GM18868 (cell line): ENCODE measurements around the gene CCDC102A.

Source experiments
- ATAC-seq: cut with Tn5 transposase; IDR thresholded peaks from one replicate; pipeline ENCODE4 v1.9.1; 2021; ENCODE audit warnings: mild to moderate bottlenecking, moderate library complexity; ENCODE audit not compliant: unreplicated experiment

The CCDC102A gene

DNA sequence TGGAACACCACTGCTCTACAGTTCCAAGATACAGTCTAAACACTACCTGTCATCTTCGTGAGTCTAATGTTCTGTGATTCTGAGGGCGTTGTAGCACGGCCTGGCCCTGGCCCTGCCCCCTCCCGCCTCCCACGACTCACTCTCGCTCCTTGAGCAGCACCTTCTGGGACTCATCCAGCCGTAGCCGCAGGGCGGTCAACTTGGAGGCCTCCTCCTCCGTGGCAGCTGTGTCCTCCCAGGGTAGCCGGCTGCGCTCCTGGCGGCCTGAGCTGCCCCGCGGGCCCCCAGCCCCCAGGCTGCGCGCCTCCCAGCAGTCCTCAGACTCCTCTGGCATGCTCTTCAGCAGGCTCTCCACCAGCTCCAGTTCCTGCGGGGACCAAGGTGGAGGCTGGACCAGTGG is 10.6 kb downstream of the CCDC102A start:
- no peak for ATAC-seq

DNA sequence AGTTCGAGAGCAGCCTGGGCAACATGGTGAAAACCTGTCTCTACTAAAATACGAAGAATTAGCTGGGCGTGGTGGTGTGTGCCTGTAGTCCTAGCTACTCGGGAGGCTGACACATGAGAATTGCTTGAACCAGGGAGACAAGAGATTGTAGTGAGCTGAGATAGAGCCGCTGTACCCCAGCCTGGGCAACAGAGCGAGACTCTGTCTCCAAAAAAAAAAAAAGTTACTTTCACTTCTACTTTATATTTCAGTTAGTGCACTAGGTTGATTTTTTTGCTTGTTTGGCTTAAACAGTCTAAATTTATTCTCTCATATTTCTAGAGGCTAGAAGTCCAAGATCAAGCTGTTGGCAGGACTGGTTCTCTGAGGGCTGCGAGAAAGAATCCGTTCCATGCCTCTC is 13.4 kb downstream of the CCDC102A start:
- ATAC-seq, result no peak

DNA sequence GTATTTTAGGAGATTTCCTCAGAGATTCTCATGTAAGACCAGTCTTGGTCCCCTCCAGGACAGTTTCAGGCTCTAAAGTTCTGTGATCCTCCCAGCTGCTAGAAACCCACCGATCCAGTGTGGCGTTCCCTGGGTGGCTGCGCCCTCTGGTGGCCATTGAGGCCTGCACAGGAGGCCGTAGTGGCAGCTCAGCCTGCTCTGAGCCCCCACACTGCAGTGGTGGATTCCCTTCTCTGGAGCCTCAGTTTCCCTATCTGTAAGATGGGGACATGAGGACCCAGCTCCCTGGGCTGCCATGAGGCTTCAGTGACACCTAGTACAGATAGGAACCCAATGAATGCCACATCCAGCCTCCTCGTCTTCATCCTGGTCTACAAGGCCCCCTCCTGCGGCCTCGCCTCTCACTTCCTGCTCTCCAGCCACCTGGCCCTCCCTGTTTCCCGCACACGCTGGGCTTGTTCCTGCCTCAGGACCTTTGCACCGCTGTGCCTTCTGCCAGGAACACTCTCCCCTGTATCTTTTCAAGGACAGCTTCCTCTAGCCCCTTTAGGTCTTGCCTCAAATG is 16.5 kb downstream of the CCDC102A start:
- no peak for ATAC-seq

DNA sequence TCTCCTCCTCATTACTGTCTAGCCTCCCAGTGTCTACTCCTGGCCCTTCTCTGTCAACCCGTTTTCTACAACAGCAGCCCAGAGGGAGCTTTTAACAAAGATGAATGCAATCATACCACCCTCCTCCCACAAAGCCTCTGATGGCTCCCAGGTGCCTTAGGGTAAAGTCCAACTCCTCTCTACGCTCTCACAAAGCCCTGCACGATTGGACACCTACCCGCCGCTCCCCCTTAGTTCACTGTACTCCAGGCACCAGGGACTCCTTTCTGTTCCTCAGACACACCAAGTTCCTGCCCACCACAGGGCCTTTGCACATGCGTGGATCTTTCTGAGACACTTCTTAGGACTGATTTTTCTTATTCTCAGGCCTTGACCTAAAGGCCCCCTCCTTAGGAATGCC is 17.4 kb downstream of the CCDC102A start:
- no peak for ATAC-seq

DNA sequence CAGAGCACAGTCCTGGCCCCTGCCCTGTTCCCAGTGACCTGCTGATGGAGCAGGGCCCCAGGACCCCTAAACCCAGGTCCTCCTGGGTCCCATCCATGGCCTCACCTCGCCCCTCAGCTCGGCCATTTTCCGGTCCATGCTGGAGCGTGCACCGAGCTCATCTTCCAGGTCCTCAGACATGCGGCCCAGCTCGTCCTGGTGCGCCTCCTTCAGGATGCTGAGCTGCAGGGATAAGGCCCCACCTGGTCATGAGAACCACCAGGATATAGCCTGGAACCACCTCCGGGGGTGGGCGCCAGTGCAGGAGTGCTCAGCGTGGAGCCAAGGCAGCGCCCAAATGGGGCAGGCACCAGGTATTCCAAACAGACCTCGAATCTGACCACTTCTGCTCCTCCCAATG is 17.9 kb downstream of the CCDC102A start:
- no peak for ATAC-seq

DNA sequence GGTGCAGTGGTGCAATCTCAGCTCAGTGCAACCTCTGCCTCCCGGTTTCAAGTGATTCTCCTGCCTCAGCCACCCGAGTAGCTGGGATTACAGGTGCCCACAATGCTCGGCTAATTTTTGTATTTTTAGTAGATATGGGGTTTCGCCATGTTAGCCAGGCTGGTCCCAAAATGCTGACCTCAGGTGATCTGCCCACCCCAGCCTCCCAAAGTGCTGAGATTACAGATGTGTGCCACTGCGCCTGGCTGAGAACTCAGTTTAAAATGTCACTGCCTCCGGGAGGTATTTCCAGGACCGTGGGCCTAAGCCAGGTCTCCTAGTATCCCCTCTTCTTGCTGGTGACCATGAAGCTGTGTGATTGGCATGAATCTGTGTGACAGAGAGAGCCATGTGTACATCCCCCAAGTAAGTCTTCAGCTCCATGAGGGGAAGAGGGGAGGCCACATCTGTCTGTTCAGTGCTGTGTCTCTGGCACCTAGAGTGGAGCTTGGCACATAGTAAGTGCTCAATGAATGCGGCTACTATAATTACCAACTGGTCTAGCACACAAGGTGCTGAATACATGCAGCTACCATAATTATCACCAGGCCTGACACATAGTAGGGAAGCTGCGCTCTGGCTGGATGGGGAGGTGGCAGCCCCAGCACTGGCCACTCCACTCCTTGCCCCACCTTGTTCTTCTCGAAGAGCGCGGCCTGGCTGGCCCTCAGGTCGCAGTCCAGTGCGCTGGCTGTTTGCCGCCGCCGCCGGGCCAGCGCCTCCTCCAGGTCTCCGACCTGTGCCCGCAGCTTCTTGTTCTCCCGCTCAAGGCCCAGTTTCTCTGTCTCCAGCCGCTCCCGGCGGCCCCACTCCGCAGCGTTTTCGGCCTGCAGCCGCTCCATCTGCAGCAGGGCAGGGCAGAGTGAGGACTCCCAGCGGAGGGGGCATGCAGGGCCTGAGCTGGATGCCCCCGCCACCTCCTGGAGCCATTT is 18.7 kb downstream of the CCDC102A start:
- ATAC-seq, result no peak

DNA sequence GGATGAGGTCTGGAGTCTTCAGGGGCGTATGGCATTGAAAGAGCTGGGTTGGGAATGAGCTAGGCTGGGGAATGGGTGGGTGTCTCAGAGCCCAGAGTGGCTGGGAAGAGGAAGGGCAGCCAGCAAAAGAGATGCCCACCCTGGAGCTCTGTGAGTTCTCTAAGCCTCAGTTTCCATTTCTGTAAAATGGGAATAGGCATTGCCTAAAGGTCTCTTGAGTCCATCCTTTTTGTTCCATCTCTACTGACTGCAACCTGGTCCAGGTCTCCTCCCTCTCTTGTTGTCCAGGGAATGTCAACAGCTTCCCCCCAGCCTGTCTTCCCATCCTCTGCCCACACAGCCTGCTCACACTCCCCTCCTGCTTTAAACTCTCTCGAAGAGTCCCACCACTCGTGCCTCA is 19.6 kb downstream of the CCDC102A start:
- no peak for ATAC-seq

DNA sequence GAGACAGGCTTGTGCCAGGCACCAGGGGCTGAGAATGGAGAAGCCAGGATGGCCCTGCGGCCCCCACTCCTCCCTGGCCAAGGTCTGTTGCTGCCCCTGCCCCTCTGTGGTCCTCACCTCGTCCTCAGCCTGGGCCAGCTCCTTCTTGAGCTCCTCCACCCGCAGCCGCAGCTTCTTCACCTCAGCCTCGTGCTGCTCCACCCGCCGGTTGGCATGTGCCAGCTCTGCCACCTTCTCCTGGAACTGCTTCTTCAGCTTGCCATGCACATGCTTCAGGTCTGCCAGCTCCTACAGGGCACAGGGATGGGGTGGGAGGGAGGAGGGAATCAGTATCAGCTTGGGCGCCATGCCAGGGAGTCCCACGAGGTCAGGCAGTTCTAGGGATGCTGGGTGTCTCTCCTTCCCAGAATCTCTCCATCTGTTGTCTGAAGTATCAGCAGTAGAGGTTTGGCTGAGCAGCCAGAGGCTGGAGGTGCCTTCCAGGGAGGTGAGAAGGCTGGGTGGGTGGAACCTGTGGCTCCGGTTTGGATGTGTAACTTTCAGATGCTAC is 20.1 kb downstream of the CCDC102A start:
- no peak for ATAC-seq

DNA sequence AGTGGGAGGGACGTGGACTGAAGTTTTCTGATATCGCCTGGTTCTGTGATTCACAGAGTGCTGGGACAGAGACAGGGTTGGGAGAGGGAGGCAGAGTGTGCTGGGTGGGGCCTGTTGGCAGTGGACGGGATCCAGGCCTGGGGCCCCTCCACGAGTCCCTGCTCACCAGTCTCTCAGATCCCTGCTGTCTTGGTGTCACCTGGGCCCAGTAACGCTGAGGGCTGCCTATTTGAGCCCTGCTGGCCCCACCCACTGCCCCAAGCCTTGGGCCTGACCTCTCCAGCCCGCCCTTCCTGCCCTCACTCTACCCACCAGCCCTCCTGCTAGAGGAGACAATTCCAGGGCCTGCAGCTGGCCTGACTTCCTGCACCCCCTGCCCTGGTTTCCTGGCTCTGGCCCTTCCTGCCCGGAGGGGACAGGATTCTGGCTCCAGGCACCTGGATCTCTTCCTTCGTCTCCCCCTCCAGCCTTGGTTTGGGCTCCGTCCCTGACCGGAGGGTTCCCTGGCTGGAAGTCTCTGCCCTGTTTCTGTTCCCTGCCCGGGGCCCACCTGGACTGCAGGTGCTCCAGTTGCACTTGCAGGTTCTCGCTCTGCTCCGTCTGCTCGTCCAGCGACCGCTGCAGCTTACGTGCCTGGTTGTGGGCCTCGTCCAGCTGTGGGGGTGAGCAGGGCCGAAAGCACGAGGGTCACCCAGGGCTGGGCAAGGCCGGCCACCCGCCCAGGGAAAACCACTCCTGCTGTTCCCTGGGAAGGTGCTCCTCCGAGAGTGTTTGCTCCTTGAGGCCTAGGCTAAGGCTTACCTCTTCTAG is 21.4 kb downstream of the CCDC102A start:
- no peak for ATAC-seq

DNA sequence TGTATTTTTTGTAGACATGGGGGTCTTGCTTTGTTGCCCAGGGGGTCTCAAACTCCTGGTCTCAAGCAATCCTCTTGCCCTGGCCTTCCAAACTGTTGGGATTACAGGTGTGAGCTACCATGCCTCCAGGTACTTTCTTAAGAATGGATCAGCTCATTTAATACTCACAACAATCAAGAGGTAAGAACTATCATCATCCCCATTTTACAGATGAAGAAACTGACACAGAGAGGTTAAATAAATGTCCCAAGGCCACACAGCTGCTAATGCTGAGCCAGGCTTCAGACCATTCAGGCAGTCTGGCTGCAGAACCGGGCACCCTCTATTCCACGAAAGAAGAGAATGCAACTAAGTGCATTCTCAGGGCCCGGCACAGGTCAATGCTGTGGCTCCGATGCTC is 22.0 kb downstream of the CCDC102A start:
- no peak for ATAC-seq

DNA sequence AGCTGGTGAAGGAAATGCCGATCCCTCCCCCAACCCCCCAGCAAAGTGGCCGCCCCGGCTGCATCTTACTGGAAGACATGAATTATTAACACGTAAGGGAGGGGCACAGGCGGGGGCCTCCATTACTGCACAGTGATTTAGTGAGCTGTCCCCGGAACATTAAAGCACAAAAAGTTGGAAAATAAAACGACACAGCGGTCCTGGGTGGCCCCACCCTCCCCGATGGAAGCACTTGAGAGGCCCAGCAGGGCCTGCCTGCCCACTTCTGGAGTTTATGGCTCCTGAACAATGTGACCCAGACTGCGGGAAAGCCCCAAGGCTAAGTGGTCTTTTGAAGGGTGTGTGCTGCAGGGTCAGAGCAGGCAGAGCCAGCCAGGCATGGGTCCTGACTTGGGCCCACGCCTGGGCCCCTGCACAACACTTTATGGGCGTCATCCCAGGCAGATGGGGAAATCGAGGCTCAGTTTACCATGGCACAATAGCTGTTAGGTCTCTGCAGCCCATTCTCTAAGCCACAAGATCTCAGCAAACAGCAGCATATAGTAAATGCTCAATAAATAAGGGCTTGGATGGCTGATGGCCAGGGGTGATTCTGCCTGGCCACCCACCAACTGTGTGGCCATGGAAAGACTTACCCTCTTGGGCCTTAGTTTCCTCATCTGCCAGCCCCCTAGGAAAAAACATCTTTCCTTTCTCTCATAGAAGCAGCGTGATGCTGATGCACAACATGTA is 22.8 kb downstream of the CCDC102A start:
- no peak for ATAC-seq

DNA sequence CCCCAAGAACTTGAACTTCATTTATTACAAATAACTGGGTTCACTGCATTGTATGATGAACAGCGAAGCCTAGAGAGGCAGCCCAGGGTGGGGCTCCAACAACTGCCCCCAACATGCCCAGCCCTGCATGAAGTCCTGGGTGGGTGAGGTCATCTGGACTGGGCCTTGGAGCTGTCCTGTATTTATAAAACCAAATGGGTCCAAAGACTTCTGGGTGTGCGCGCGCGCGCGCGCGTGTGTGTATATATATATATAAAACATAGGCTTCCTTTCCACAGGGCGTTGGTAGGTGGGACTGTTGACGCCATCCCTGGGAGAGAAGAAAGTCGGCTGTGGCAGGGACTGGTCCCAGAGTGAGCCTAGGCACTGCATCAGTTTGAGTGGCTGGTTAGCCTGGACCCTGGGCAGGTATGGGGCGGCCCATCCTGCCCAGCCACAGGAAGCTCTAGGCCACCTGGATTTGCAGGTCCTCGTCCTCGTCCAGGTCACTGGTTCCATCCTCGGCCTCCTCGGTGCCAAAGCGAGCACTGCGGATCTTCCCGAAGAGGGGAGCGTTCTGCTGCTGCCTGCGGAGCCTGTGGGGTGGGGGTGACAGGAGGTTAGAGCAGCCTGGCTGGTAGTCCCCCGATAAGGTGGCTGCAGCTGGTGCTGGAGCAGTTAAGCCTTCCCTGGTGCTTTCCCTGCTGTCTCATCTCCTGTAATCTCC is 23.9 kb downstream of the CCDC102A start:
- no peak for ATAC-seq

DNA sequence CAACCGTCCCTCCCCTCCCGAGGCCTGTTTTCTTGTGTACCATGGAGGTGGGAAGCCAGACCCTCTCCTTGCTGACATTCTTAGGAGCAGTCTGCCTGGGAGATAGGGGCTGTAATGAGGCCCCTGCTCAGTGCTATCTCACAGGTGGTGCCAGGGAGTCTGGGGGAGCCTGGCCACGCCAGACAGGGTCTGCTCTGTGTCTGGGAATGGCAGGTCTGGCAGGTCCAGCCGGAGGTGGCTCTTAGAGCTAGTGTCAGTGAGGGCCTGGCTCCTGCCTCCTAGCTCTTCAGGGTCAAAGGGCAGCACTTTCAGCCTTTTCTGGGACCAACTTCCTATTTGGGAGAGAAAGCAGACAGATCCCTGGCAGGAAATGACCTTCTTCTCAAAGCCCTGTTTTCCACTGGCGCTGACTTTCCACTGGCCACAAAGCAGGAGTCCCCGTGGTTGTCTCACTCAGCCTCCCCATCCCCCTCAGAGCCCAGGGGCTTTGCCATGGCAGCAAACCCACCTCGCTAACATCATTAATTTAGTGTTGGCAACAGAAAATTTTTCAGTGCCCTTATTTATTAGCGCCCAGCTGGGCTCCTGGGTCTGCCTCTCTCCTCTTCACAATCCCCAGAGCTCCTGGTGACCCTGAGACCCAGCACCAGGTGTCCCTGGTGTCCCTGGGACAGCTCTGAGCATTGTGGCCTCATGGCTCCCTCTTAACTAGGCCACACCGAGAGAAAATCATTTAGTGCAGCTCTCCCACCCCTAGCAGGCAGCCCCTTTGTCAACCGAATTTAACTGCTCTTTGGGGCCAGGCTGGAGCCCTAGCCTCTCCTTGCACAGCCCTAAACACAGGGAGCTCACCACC is 26.1 kb downstream of the CCDC102A start:
- no peak for ATAC-seq

DNA sequence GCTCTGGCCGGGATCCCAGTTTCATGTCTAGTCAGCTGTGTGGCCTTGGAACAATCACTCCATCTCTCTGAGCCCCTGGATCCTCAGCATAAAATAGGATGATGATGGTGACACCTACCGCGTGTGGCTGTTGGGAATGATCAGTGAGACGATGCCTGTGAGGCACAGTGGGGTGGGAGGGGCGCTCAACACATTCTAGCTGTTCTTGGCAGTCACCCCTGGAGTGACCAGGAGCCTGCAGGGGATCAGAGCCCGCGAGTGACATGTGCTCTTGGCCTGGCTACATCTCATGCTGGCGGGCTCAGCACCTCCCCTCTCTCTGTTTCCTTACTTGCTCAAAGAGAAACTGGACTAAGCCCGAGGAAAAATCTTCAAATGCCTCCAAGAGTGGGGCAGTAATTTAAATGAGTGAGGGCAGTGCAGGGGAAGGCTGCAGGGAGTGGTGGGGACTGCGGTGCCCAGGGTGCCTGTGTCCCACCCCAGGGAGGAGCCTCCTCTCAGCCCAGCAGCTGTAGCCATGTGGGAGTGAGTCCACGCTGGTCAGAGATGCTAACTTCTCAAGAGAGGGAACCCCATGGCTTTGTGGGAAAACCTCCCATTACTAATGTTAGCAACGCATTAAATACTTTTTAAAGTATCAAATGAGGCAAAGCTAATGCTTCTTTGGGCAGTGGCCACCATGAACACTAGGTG is 27.0 kb downstream of the CCDC102A start:
- no peak for ATAC-seq

DNA sequence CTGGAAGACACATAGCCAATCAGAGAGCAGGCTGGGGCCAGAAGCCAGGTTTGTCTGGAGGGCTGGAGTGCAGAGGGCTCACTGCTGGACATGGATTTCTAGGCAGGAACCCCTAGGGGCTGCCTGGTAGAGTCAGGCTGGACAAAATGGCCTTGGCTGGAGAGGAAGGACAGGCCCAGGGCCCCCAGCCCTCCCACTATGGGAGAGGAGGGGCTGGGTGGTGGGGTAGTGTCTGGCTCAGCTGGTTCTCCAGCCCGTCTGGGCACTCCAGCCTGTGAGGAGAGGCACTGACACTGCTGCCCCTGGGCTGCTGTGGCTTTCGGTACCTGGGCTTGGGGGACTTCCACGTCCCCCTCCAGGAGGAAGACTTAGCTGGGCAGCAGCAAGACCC is 28.3 kb downstream of the CCDC102A start:
- no peak for ATAC-seq

DNA sequence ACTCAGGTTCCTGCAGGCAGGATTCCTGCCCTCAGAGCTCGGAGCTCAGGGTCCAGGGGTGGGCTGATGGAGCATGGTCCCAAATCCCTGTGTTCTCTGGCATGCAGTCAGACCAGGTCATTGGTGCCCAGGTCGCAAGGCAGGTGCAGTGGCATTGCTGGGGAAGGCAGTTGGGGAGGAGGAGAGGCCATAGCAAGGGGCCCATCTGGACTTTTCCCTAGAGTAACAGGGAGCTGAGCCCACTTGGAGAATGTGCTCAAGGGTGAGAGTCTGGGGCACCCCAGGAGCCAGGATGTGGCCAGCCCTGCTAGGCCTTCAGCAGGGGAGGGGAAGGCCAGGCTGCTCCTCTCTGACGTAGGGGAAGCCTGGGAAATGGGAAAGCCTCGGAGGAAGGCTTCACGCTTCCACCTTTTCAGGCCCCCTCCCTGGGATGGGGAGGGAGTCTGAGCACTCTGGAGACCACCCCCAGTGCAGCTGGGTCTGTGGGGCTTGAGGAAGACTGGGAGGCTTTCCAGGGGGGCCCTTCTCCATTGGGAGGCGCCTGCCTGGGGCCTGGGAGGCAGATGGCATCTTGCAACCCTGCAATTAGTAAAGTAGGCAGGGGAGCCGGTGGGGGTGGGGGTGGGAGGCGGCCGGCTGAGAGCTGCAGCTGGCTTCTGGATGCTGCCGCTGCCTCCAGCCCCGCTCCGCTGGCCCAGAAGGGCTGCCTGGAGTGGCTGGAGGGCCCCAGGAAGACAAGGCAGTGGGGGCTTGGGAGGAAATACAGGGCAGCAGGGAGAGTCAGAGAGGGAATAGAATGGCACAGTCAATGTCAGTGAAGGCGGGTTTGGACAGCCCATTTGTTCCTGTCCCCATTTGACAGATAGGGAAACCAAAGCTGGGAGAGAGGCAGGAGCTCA is 29.0 kb downstream of the CCDC102A start:
- no peak for ATAC-seq

DNA sequence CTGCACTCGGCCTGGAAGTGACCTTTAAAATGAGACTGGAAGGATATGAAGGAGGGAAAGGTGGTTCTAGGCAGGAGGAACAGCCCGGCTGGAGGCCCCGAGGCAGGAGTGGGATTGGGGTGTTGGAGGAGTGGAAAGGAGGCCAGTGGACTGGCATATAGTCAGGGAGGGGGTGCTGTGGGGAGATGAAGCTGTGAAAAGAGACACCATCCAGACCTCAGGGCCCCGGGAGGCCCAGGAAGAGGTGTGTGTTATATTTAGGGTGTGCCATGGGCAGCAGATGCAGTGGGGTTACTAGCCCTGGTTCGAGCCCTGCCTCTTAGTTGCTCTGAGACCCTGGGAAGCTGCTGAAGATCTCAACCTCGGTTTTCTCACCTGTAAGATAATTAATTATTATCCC is 31.2 kb downstream of the CCDC102A start:
- ATAC-seq, result no peak

DNA sequence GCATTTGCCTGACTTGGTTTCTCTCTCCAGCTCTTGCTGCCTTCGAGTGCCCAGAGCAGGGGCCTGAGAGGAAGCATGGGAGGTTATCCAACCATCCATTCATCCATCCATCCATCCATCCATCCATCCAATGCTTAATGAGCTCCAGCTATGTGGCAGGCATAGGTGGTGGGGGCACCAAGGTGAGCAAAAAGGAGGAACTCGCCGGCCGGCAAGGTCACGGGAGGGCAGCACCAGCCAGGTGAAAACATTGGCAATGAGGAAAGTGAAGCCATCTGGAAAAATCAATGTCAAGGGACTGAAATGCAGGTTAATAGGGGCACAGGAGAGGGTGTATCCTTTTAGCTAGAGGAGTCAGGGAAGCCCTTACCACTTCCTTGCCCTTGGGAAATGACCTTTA is 31.9 kb downstream of the CCDC102A start:
- no peak for ATAC-seq
